Caki2 (cell line): ENCODE data around the gene NCS1. TPM values are rescaled to one million over a fixed set of nuclear protein-coding genes. Genes with fewer than 3 reads are reported as not detected.

Experiments
- DNase-seq: peaks from one replicate; pipeline ENCODE4 v3.0.0-alpha.2; 2015; ENCODE audit warnings: low read depth
- in situ Hi-C: cut with HindIII; loops from 2 replicates; pipeline ENCODE4 v1.10.0; 2016; ENCODE audit warnings: low sequenced_read_pairs, low pct_unique_long_range_greater_than_20kb, mixed read lengths
- total RNA-seq: library from RNA; depleted of rRNA; stranded (reverse); fragments of >200 nt; shearing (Covaris generic); gene quantifications from 2 replicates; pipeline ENCODE4 v1.2.3, GENCODE V29; 2014; ENCODE audit warnings: low replicate concordance; rRNA removed

The NCS1 gene
- total RNA-seq, 1 experiment from 2014 or later: 45.7 TPM

- in situ Hi-C loops: no loop called here
- no peak for DNase-seq
These were observed 114.0 kb downstream of the NCS1 start for GRCh38 chr9:130286072-130286770.

Other genes starting within 250 kb of the NCS1 start
- 68.1 and 103 TPM in 2 replicates for gene FNBP1, start 129.2 kb upstream of the NCS1 start, total RNA-seq
- 11.4 and 20.0 TPM in 2 replicates for gene GPR107, start 118.5 kb upstream of the NCS1 start, total RNA-seq
- not detected in 2 replicates for gene HMCN2, start 93.4 kb downstream of the NCS1 start, total RNA-seq